Dermis blood vessel endothelial cell (primary cell): ENCODE measurements around the gene OCA2. TPM values are rescaled to one million over a fixed set of nuclear protein-coding genes. Genes with fewer than 3 reads are reported as not detected.
A peak's percentile ranks its signal among the peaks of the same experiment; 100 is the strongest.
"Not testable (repeated sequence)": the region's sequence is repeated elsewhere in the genome, so short reads cannot be mapped to it uniquely, and the experiment has no call there.

Experiments
- DNase-seq: peaks from one replicate; pipeline ENCODE4 v3.0.0; 2010
- total RNA-seq: library from RNA; depleted of rRNA; stranded (reverse); fragments of >200 nt; gene quantifications from 2 replicates; pipeline ENCODE4 v1.2.3, GENCODE V29; 2014

Gene OCA2
- total RNA-seq, 1 donor from 2014 or later: not detected

DNA sequence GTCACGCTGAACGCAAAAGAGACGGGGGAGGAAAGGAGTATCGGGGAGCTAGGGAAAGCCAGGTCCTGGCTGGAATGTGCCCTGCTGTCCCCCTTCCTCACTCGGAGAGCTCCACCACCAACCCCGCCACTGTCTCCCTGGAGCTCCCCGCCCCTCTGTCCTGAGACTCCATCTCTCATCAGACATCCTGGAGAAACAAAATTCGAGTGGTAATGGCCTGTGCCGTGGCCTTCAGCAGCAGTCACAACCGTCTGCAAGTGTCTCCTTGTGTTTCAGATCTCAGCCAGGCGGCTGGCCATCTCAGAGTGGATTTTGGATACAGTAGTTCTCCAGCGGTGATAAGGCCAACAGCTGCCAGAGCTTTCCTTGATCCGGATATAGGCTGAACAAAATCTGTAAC, 76.9 kb downstream of the OCA2 start:
- no peak for DNase-seq

DNA sequence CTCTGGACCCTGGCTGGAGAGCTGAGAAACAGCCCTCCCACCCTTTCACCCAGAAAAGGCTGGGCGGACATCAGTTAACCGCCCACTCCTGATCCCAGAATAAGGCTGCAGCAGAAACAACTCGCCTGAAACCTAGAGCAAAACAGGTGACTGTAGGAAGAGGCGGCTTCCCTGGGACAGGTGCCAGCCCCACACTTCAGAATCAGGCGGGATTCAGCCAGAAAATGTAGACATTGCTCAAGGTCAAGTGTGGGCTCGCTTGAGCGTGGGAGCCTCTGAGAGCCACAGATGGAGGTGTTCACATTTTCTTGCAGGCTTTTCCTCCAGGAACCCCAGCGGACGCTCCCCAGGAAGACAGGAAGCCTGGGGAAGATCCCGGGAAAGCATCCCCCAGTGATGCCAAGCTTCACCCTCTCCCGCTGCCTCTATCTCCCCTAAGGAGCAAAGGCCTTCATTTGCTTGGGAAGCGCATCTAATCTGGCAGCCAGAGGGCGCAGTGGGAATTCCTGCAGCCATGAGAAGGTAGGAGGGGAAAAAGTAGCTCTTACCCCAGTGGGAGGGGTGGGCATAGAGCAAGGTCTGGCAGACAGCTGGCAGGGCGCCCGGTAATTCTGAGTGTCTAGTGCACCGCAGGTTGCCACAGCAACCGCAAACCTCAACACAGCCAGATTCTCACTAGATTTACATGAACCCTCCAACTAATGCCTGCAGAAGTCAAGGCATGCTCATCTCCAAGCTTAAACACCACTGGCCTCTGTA, 77.7 kb downstream of the OCA2 start:
- DNase-seq: peak; percentile 1

DNA sequence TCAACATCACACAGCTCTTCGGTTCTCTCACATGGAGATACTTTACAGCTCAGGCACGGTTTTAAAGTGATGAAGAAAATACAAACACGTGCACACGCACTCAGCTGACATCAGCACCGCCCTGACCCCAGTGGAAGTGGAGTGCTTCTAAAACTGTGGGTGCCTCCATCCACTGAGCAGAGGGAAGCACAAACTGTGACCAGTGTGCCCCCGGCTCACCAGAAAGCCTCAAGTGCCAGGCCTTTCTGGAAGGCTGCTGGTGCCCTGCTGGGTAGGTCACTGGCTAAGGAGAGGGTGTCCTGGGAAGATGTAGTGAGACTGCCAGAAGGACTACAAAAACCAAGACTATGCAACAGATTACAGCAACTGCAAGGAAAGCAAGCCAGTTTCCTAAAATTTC, 78.5 kb downstream of the OCA2 start:
- DNase-seq: no peak

DNA sequence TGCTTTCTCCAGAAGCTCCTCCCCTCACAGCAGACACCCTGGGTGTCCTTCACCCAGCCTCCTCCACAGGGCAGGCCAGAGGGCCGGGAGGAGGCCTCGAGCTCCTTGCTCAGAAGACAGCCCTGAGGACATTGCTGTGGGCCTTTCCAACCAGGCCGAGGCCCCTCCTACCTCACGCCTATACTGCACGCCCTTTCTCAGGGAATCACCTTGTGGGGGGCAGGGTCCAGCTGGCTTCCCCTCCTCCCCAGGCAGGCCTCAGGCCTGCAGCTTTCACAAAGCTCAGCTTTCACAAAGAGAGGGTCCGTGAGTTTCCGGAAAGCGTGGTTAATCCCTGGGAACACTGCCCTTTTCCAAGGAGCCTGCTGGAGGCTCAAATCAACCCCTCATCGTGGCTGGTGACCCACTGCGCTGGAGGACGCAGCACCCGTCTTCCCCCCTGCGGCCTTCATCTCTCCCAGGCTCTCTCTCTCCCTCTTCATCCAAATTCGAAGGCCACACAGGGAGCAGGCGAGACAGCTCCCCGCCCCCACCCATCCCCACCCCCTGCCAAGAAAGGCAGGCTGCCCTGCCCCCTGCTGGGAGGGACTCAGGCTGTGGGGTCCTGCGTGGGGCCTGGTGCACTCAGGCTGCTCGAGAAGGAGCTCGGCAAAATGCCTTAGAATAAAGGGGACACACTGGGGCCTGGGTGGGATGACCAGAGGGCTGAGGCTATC, 79.4 kb downstream of the OCA2 start:
- DNase-seq: no peak

DNA sequence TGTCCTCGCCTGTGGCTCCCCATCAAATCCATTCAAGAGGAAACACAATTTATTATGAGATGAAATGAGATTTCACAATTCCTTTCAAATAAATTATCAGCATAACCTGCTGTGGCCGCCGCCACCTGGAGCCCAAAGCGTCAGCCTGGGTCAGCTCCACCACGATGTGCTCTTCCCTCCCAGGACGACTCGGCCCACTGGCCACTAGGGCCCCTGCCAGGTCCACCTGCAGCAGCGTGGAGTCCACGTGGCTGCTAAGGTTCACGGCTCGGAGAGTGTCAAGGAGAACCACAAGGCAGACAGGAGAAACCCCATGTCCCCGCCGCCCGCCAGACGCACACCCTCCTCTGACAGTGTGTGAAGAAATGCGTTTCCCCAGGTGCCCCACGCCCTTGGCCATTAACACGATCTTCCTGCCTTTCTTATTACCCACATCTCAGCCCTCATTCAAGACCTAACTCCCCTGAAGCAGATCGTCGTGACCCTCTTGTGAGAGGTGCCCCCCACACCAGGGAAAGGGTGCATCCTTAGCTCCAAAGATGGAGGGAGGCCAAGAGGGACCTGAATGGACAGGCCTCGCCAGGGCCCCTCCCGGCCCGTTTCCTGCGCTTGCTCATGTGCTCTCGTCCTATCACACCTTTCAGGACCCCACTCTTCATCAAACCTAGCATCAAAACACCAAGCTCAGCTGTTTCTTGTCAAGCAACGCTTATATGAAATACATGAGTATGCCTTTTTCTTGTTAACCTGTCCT, 80.6 kb downstream of the OCA2 start:
- DNase-seq: no peak

DNA sequence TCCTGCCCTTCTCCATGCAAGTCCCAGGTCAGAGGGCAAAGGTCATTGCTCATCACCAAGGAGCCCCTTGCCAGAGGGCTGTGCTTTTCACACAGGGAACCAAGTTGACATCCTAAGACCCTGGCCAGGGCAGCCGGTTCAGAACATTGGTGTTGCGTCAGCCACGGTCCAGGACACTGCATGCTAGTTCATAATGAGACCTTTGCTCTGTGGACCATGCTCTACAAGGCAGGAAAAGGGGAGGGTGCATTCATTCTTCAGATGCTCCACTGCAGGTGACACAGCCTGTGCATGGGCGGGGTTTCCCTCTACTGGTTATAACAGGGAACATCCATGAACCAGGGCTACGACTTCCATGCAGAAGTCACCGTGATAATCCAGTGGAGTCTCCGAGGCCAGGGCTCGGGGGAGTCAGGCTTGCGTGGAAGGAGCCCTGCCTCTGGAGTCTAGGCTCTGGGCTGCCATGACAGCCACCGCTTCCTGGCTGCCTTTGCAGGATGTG, 81.6 kb downstream of the OCA2 start:
- no peak for DNase-seq

DNA sequence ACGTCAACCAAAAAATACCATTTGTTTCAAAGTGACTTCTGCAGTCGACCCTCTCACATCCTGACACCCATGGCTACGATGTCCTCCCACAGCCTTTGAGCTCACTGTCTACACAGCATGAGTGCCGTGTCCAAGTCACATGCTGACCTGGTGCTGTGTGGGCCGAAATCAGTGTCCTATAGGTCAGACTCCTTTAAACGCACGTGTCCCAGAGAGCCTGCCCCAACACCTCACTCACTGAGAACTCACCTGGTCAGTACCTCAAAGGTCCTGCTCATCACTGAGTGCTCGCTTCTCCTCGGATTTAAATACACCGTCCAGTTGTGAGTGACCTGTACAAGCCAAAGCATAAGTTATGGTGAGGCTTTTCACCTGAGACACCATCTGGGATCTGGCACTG, 83.3 kb downstream of the OCA2 start:
- no peak for DNase-seq

DNA sequence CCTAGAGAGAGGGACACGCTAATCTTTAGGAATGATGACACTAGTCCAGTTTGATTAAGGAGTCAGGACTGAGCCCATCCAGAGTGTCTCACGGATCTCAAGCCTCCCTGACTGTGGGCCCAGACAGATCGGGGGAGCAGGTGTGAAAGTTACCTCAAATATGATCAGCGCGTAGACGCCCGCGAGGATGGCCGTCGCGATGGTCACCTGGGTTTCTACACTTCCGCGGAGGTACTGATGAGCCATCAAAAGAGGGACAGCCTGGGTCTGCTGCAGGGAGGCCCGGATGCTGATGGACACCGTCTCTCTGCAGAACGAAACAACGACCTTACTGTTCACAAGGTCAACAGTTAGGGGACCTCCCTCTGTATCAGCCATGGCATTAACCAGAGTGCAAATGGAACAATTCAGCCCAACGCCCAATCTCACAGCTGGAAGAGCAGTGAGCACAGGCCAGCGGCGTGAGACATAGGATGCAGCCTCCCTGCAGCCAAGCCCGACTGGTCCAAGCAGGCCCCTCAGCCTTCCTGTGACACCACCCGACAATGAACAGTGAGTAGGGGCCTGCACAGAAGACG, 84.4 kb downstream of the OCA2 start:
- DNase-seq: no peak

DNA sequence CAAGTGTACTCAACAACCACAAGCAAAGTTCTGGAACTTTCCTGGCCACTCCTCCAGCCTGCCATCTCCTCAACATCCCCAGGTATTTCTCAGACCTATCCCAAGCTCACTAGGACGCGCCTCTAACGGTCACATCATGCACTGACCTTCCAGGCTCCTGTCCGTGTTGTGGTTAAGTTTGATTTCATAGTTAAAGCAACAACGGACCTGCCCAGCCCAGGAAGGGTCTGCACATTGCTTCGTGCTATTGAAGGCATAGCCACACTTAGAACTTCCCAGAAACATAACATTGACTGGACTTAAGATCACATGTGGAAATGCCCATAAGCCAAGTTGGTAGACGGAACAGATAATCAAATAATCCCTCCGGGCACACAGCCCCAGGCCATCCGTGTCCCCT, 85.1 kb downstream of the OCA2 start:
- DNase-seq: no peak

DNA sequence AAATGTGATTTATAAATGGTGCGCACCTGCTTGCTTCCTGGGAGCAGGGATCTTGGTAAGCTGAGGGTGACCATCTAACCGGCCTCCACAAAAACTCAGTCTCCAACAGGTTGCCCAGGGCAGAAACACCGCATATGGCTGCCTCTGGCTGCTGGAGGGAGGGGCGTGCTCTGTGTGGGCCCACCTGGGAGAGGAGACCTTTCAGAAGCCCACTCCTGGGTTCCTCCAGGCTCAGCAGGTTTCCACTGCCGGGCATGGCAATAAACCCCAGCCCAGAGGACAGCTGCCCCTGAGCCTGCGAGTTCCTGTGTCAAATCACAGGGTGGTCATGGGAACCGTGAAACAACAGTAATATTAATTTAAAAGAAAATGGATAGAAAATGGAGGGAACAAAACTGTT, 85.6 kb downstream of the OCA2 start:
- no peak for DNase-seq

DNA sequence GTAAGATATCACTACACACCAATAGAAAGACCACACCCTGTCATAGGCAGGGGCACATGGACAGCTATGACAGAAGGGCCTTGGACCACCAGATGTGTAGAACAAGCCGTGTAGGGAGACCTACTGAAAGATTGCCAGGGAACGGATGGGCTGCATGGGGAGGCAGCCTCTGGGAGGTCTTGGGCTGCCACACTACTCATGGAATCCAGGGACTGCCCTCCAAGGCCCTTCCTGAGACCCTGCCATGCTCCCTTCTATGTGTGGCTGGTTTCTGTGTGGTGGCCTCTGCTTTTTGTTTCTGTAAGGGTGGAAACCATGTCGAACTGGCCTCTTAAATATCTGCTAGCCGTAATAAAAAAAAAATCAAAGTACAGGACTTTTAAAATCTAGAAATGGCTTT, 86.9 kb downstream of the OCA2 start:
- DNase-seq: no peak

DNA sequence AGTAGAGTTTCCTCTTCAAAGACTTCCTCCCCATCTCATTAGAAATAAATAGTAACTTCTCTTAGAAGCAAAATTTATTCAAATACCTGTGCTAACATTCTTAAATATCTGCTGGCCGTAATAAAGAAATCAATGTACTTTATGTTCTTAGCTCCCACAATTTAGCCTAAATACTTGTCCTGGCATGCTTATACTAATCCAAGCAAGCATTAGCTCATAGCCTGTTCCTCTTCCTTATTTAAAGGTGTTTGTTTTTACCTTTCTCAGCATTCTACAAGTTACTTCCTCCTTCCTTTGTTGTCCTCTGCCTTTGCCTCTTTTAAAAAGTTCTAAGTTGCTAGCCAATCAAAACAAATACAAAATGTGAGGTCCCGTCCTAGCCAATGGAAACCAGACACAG, 90.9 kb downstream of the OCA2 start:
- not testable (repeated sequence) for DNase-seq

DNA sequence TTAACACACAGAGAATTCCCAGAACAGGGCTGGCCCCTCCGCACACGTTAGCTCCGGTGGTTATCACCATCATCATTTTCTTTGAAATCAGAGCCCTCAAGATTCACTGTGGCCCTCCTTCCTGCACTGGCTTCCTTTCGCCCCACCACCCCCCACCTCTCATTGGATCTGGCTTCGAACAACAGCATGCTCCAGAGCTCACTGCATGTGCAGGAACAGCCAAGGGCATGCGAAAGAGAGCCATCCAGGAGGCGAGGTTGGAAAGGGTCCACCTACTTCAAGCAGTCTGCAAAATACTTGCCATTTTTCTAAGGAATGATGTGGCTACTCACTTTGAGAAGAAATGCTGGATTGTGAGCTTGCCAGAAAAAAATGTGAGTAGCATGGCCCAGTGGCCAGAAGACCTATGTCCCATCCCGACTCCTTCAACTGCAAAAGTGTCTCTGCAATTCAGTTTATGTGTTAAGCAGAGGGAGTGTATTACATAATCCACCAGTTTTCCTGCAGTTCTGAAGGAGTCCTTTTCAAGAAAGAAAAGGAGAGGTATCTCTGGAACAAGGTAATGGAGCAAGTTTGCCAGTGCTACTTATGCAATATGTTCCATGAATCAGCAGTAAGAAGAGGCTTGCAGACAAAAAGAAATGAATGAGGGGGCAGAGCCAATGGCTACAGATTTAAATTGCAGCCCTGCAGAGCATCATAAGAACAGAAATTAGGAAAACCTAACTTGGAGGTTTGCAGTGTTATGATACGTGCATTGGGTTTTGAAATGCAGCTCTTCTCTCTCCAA, 92.8 kb downstream of the OCA2 start:
- no peak for DNase-seq

DNA sequence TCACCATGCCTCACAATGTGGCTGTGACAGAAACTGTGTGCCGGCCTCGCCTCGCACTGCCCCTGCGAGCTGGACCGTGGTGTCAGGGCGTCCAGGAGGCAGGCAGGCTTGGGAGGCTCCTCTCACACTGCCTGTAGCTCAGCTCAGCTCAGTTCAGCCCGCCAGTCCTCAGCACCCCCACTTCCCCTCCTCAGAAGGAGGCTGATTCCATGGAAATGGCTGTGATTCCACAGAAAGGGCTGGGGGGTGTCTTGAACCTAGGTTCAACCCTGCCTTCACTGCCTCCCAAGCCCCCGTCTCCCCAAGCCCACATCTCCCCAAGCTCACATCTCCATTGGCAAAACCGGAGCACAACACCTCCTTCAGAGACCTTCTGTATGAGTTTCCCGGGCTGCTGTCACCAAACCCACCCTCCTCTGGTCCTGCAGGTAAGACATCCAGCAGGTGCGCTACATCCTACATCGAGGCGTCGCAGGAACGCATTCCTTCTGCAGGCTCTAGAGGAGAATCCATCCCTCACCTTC, 94.0 kb downstream of the OCA2 start:
- DNase-seq: no peak

DNA sequence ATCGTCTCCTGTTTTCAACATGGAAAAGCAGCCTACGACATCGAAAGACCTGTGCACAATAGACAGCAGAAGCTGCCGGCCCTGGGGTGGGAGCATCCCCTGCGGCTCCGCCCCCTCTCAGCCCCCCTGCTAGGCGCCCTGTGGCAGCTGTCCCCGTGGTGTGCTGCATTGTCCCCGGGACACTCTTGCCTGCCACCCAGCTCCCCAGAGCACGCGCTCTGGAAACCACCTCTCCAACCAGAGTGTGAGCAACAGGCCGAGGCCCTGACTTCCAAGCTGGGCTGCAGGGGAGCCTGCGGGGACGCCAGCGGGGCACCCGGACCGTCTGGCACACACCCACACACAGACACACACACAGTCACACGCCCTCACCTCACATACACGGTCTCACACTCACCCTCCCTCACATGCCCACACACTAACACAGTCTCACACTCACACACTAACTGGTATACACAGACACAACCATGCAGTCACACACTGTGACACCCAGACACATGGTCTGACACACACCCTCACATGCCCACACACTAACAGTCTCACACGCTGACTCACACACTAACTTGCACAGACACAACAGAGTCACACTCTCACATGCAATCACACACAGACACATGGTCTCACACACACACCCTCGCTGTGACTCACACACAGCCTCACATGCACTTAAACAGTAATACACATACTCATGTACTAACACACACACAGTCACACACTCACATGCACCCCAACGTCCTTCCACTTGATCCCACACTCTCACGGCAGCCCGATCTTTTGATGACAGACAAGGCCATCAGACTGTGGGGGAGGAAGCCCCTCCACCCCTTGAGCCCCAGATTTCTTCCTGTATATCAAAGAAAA, 94.7 kb downstream of the OCA2 start:
- DNase-seq: no peak

DNA sequence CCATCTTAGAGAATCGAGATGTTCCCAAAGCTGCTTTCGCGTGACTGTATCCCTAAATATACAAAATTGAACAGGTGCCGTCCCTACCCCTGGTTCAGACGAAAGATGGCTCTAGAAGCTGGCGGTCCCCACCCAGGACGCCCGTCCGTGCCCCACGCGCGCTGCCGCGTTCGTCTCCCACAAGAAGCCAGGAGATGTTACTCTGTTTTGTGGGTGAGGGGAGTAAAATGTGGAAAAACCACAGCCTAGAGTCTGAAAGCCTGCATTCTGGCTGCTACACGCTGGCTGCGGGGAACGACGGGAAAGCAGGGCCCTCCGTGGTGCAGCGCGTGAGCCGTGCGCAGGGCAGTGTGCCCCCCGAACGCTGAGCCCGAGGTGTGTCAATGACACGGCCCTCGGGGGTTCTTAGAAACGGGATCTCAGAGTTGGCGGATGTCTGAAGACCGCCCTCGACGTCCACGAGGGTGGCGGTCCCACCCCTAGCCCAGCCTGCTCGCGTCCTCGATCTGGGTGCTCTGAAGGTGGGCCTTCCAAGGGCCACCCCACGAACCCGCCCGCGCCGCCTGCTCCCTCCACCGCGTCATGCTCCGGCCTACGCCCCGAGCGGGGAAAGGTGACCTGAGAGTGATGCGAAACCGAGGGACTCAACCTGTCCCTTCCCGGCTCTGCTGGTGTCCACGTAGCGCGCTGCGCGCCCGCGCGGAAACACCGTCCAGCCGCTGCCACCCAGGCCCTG, 95.6 kb downstream of the OCA2 start:
- no peak for DNase-seq

DNA sequence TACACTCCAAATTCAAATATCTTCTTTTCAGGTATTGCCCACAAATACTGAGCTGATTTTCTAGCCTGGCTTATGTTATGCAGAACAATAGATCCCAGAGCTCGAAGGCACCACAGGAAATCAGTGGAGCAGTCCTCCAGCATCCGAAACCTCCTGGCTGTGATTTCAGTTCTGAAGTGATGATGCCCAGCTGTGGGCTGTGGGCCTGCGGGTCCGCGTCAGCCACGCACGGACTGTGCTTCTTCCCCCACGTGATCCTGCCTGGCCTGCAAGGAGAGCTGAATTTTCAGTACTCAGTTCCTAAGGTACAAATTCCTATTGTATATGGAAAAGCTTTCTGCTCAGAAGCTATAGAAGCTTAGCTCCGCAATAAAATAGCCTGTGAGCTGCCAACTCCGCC, 96.2 kb downstream of the OCA2 start:
- DNase-seq: no peak

DNA sequence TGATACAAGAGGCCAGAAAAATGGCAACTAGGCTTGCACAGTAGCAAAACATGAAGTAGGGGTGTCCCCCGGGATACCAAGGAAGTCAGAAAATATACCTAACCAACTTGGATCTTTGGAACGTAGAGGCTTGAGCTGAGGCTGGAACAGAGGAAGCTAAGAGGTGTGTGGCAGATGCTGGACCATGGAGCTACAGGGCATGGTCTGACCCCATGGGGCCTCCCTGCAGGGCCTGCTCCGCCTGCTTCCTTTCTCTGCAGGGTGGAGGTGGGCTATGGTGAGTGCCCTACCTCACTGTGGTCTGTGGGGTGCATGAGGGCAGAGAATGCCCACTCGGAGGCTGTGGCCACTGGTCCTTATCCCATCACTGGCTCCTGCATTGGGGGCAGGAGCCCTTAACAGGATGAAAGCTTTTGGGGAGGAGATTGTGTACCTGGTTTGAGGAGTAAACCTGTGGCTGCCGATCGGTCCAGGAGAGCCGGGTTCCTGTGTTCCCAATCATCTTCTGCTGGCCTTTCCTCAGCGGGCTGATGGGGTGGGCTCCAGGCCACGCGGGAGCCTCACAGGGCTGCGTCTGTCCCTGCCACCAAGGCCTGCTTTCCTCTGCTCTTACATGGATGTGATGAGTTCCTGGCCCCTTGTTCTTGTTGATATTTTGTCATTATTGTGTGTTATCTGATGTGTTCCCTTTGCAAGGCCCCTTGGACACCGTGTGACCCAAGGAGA, 96.8 kb downstream of the OCA2 start:
- no peak for DNase-seq

DNA sequence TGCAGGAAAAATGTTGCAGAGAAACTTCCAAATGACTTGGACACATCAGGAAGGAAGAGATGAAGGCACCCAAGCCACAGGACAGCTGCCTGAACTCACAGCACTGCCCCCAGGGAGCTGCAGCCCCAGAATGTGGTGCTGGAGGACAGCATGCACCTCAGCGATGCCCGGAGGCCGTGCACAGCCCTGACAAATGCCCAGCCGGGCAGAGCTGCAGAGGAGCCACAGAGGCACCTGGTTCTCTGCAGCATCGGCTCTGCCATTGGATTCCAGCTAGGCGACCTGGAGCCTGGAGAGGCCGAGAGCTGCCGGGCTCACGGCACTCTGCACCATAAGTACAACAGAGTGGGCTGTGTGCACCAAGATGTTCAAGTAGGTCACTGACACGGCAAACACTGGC, 97.5 kb downstream of the OCA2 start:
- no peak for DNase-seq
